SU-DHL-6 (cell line): ENCODE results near the gene WDFY1.
A peak's percentile ranks its signal among the peaks of the same experiment; 100 is the strongest.

Source experiments
- H2AFZ ChIP-seq: fragments of 200-600 bp; sonication (generic); 2 replicates; pipeline ENCODE4 v1.6.1; 2014; ENCODE audit warnings: low read depth, mild to moderate bottlenecking, moderate library complexity, mixed read lengths, antibody characterized with exemption, low read length; ENCODE audit not compliant: severe bottlenecking
- H3F3A ChIP-seq: fragments of 200-600 bp; shearing (Covaris generic); 2 replicates; pipeline ENCODE4 v1.6.0; 2016; ENCODE audit warnings: antibody characterized with exemption, mild to moderate bottlenecking; ENCODE audit not compliant: insufficient read depth
- H3K27ac ChIP-seq: fragments of 200-600 bp; sonication (generic); 2 replicates; pipeline ENCODE4 v1.5.1; 2016; ENCODE audit warnings: low read depth, mild to moderate bottlenecking, low read length, moderate library complexity, mixed read lengths
- H3K27me3 ChIP-seq: fragments of 200-600 bp; sonication (generic), shearing (Covaris generic); 2 replicates; pipeline ENCODE4 v1.6.0; 2014; ENCODE audit warnings: mild to moderate bottlenecking, low read length
- H3K36me3 ChIP-seq: fragments of 200-600 bp; sonication (generic); 2 replicates; pipeline ENCODE4 v1.6.1; 2014; ENCODE audit warnings: mild to moderate bottlenecking, low read length, mixed read lengths
- H3K4me2 ChIP-seq: fragments of 300-600, 200-600 bp; shearing (Covaris generic), sonication (generic); 2 replicates; pipeline ENCODE4 v1.6.0; 2014; ENCODE audit warnings: low read length, low read depth, mild to moderate bottlenecking; ENCODE audit not compliant: poor library complexity, severe bottlenecking
- H3K4me3 ChIP-seq: fragments of 200-600 bp; sonication (generic); 2 replicates; pipeline ENCODE4 v1.5.1; 2014; ENCODE audit warnings: antibody characterized with exemption, low read length, mild to moderate bottlenecking, mixed read lengths; ENCODE audit not compliant: insufficient read depth, poor library complexity, severe bottlenecking
- H3K79me2 ChIP-seq: fragments of 200-600 bp; sonication (generic); 2 replicates; pipeline ENCODE4 v1.6.1; 2014; ENCODE audit warnings: mild to moderate bottlenecking, low read length, moderate library complexity; ENCODE audit not compliant: insufficient read depth
- H3K9ac ChIP-seq: fragments of 200-600 bp; sonication (generic); 2 replicates; pipeline ENCODE4 v1.7.0; 2014; ENCODE audit warnings: mild to moderate bottlenecking, low read length
- H3K9me2 ChIP-seq: fragments of 200-600 bp; sonication (generic); replicated peaks from 2 replicates; pipeline ENCODE4 v1.6.1; 2014; ENCODE audit warnings: low read length; ENCODE audit not compliant: insufficient read depth
- H3K9me3 ChIP-seq: fragments of 200-600 bp; sonication (generic); 2 replicates; pipeline ENCODE4 v1.6.1; 2014; ENCODE audit warnings: low read length, mixed read lengths; ENCODE audit not compliant: insufficient read depth
- H4K20me1 ChIP-seq: fragments of 200-600 bp; sonication (generic); 2 replicates; pipeline ENCODE4 v1.6.1; 2014; ENCODE audit warnings: low read depth, mild to moderate bottlenecking, antibody characterized with exemption, low read length, moderate library complexity, mixed read lengths
- EZH2phosphoT487 ChIP-seq: fragments of 200-600 bp; sonication (generic), shearing (Covaris generic); conservative IDR thresholded peaks from 2 replicates; pipeline ENCODE4 v1.6.1; 2018; ENCODE audit warnings: mild to moderate bottlenecking, antibody characterized with exemption, low read length, moderate library complexity, mixed read lengths
- TF ChIP-seq, protein P1 (sequence below): fragments of 200-600 bp; sonication (generic); IDR thresholded peaks from one replicate; pipeline ENCODE4 v1.5.1; 2017; ENCODE audit warnings: antibody characterized with exemption, mild to moderate bottlenecking, low read length, moderate library complexity; ENCODE audit not compliant: insufficient read depth, poor library complexity, severe bottlenecking

WDFY1 gene

DNA sequence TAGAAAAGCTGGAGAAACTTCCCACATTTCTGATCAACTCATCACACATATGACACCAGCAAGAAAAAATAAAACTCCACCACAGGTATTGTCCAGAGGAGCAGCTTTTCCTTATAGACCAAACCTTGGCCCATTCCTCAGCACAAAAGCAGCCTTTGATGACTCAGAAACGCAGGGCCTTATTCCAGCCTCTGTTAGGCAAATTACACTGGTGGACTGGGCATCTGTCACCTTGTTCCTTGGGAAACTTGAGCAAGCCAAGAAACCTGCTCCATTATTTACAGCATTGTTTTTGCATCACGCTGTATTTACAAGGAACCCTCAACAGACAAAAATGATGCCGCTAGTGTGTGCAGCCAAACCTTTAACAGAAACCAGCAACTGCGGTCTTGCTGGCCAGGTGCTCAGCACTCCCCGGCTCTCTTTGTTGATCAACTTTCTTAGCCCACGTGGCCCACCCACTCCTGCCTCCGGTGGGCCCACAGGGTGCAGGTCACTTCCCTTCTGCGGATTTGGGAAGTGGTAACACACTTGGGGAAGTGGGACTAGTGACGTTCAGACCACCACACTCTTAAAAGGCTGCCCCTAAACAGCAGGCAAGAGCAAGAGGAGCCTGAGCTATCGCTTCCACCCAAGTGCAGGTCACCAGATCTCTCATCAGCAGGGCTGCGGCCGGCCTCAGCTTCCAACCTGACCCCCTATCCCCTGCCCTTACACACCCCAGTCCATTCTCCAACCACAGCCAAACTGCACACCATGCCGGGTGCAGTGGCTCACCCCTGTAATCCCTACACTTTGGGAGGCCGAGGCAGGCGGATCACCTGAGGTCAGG is 109.2 kb downstream of the WDFY1 start:
- no peaks in the 10 kb centered on the region for H3K9me2 ChIP-seq
- no peaks in the 10 kb centered on the region for H3K79me2 ChIP-seq
- no peaks in the 10 kb centered on the region for H4K20me1 ChIP-seq
- no peak for TF ChIP-seq EZH2phosphoT487
- TF ChIP-seq, protein P1, sequence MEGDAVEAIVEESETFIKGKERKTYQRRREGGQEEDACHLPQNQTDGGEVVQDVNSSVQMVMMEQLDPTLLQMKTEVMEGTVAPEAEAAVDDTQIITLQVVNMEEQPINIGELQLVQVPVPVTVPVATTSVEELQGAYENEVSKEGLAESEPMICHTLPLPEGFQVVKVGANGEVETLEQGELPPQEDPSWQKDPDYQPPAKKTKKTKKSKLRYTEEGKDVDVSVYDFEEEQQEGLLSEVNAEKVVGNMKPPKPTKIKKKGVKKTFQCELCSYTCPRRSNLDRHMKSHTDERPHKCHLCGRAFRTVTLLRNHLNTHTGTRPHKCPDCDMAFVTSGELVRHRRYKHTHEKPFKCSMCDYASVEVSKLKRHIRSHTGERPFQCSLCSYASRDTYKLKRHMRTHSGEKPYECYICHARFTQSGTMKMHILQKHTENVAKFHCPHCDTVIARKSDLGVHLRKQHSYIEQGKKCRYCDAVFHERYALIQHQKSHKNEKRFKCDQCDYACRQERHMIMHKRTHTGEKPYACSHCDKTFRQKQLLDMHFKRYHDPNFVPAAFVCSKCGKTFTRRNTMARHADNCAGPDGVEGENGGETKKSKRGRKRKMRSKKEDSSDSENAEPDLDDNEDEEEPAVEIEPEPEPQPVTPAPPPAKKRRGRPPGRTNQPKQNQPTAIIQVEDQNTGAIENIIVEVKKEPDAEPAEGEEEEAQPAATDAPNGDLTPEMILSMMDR: no peak
- H3K36me3 ChIP-seq: no peaks in the 10 kb centered on the region
- peak overlapping the region; percentile 77 for H3K4me2 ChIP-seq
- H3F3A ChIP-seq: peaks cover 8% of the 10 kb centered on the region; the same call in 1 of the 2 replicates
- peak overlapping the region; percentile 78 for H3K4me3 ChIP-seq
- no peak overlapping the region for H2AFZ ChIP-seq
- H3K27ac ChIP-seq: no peak overlapping the region
- H3K27me3 ChIP-seq: no peaks in the 10 kb centered on the region
- peak overlapping the region; percentile 65; the same call in 1 of the 2 replicates for H3K9ac ChIP-seq
- no peaks in the 10 kb centered on the region for H3K9me3 ChIP-seq

DNA sequence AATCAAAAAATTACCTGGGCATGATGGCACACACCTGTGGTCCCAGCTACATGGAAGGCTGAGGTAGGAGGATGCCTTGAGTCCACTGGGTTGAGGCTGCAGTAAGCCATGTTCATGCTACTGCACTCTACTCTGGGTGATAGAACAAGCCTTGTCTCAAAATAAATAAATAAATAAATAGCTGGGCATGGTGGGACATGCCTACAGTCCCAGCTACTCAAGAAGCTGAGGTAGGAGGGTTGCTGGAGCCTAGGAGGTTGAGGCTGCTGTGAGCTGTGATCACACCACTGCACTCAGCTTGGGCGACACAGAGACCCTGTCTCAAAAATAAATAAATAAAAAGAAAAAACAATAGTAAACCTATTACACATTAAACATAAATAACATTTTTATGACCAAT is 110.7 kb downstream of the WDFY1 start:
- Histone ChIP-seq H3K9ac (no peak overlapping the region), H3K9me3 (no peaks in the 10 kb centered on the region), H3F3A (peaks cover 8% of the 10 kb centered on the region; the same call in 1 of the 2 replicates), H3K27ac (no peak overlapping the region), H3K4me2 (no peak overlapping the region), H3K27me3 (no peaks in the 10 kb centered on the region), H2AFZ (no peak overlapping the region), H3K79me2 (no peaks in the 10 kb centered on the region), H3K9me2 (no peaks in the 10 kb centered on the region), H4K20me1 (no peaks in the 10 kb centered on the region), H3K36me3 (no peaks in the 10 kb centered on the region), H3K4me3 (no peak overlapping the region)
- no peak for TF ChIP-seq EZH2phosphoT487
- TF ChIP-seq, protein P1: no peak

DNA sequence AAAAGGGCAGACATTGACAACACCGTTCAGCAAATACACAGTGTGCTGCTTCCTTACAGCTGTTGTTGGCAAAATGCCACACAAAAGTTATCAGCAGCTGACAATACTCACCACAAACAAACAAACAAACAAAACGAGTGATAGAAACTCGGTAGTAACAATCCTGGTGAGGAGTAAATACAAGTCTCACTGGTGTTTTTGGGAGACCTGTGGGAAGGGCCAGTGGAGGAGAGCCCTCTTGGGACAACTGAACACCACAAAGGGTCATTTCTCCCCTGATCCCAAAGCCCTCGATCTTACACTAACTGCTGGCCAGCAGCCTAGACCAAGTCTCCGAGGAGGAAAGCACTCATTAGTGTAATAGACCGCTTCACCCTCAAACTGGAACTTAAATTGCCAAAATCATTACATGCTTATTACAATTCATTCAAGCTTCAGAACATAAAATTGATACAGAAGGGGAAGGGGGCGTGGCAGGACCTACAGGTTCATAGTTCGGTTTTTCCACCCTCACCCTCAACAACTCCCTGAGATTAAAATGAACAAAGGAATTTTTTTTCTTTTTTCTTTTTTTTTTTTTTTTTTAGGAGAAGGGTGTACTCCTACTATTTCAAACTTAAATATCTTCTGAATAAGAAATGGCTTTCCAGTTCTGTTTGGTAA is 112.8 kb downstream of the WDFY1 start:
- Histone ChIP-seq H3K27me3 (no peaks in the 10 kb centered on the region), H3F3A (no peaks in the 10 kb centered on the region; the same call in 1 of the 2 replicates), H2AFZ (no peak overlapping the region), H3K9me3 (no peaks in the 10 kb centered on the region), H3K36me3 (no peaks in the 10 kb centered on the region), H3K9ac (no peak overlapping the region), H3K4me2 (no peak overlapping the region), H4K20me1 (no peaks in the 10 kb centered on the region), H3K9me2 (no peaks in the 10 kb centered on the region), H3K27ac (no peak overlapping the region), H3K4me3 (no peak overlapping the region), H3K79me2 (no peaks in the 10 kb centered on the region)
- no peak for TF ChIP-seq EZH2phosphoT487

DNA sequence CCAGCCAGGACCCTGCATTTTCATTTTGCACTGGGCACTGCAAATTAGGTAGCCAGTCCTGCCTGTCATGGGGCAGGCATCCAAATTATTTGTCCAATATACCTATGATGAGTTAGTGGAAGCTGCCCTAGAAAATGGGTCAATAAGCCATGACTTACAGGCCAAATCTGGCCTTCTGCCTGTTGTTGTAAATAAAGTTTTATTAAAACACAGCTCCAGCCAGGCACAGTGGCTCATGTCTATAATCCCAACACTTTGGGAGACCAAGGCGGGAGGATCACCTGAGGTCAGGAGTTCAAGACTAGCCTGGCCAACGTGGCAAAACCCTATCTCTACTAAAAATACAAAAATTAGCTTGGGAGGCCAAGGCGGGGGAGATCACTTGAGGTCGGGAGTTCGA is 116.0 kb downstream of the WDFY1 start:
- H3K9ac ChIP-seq: no peak overlapping the region
- H3K36me3 ChIP-seq: no peaks in the 10 kb centered on the region
- no peak overlapping the region for H3K27ac ChIP-seq
- TF ChIP-seq EZH2phosphoT487: no peak
- TF ChIP-seq, protein P1: no peak
- no peaks in the 10 kb centered on the region for H3K9me2 ChIP-seq
- H3K27me3 ChIP-seq: no peaks in the 10 kb centered on the region
- no peaks in the 10 kb centered on the region for H3K9me3 ChIP-seq
- H3F3A ChIP-seq: no peaks in the 10 kb centered on the region
- H3K4me3 ChIP-seq: no peak overlapping the region
- H2AFZ ChIP-seq: no peak overlapping the region
- no peaks in the 10 kb centered on the region for H4K20me1 ChIP-seq
- no peaks in the 10 kb centered on the region for H3K79me2 ChIP-seq
- H3K4me2 ChIP-seq: no peak overlapping the region
